K562 (cell line): ENCODE results near the gene C17orf78. TPM values are rescaled to one million over a fixed set of nuclear protein-coding genes. Genes with fewer than 3 reads are reported as not detected.
A peak's percentile ranks its signal among the peaks of the same experiment; 100 is the strongest.
"Not testable (repeated sequence)": the region's sequence is repeated elsewhere in the genome, so short reads cannot be mapped to it uniquely, and the experiment has no call there.

ENCODE experiments used
- ATAC-seq: fragments of 200-7000 bp; cut with Tn5 transposase; 3 replicates; pipeline ENCODE4 v1.9.1; 2020; ENCODE audit warnings: moderate library complexity
- BruUV-seq: library from RNA; stranded (reverse); fragments of 400-500 nt; replicated peaks from 2 replicates; lab custom pipeline; 2021; lab: Mats Ljungman, UMichigan
- CTCF ChIA-PET: fragments of 300-600 bp; formaldehyde crosslinking; extraction: SDS; loops from one replicate; lab custom pipeline; 2021; ENCODE audit warnings: low intra/inter-chr PET ratio; lab: Yijun Ruan, JAX
- POLR2A ChIA-PET: fragments of 300-600, 350-650 bp; sonication (Branson Sonifier 250); formaldehyde crosslinking; extraction: SDS; loops from one replicate; lab custom pipeline; 2021; ENCODE audit warnings: antibody characterized with exemption, inconsistent platforms; lab: Yijun Ruan, JAX
- DNase-seq, 4 experiments: peaks; one replicate each; pipeline versions ENCODE4 v3.0.0 to v3.0.0-alpha.2; 2011 to 2018; ENCODE audit warnings: low spot score in 3 of 4, mixed read lengths in 3 of 4; ENCODE audit errors: extremely low read depth in 1 of 4
- FAIRE-seq: peaks from 2 replicates; lab custom pipeline; 2011; peaks lifted over from hg19 to GRCh38; lab: Jason Lieb, UNC
- H2AFZ ChIP-seq: 2 replicates; pipeline ENCODE4 v1.6.0; 2011; ENCODE audit warnings: low read depth, low read length, control low read depth, inconsistent platforms
- H3K27ac ChIP-seq: fragments of 200-600 bp; 3 replicates; pipeline ENCODE4 v1.8.0; 2011; ENCODE audit warnings: low read depth, mild to moderate bottlenecking, control low read depth, inconsistent platforms, low read length, moderate library complexity, mixed read lengths; ENCODE audit errors: extremely low read depth
- H3K27me3 ChIP-seq, 2 experiments: fragments of 300-600 bp in 1 of 2; 2 replicates in 1 of 2; 3 replicates in 1 of 2; pipeline versions ENCODE4 v1.6.0 to v1.8.0; 2011; ENCODE audit warnings: inconsistent platforms in 2 of 2, low read length in 2 of 2, mild to moderate bottlenecking in 1 of 2, mixed read lengths in 1 of 2, moderate library complexity in 1 of 2; ENCODE audit not compliant: control insufficient read depth in 2 of 2, insufficient read depth in 2 of 2
- H3K36me3 ChIP-seq: fragments of 300-600 bp; 3 replicates; pipeline ENCODE4 v1.8.0; 2011; ENCODE audit warnings: mild to moderate bottlenecking, low read length, inconsistent platforms; ENCODE audit not compliant: control insufficient read depth, insufficient read depth
- H3K4me1 ChIP-seq, 2 experiments: fragments of 200-600 bp in 1 of 2; replicated peaks in 1 of 2; 2 replicates in 1 of 2; 3 replicates in 1 of 2; pipeline versions ENCODE4 v1.5.1 to v1.8.0; 2011; ENCODE audit warnings: inconsistent platforms in 2 of 2, low read length in 2 of 2, mild to moderate bottlenecking in 1 of 2, mixed read lengths in 1 of 2, moderate library complexity in 1 of 2; ENCODE audit not compliant: control insufficient read depth in 2 of 2, insufficient read depth in 2 of 2
- H3K4me2 ChIP-seq: 2 replicates; pipeline ENCODE4 v1.6.1; 2011; ENCODE audit warnings: low read length, control low read depth, inconsistent platforms, mixed read lengths; ENCODE audit not compliant: insufficient read depth
- H3K4me3 ChIP-seq: fragments of 200-600 bp; sonication (generic), shearing (Covaris generic); 2 replicates; pipeline ENCODE4 v1.5.1; 2016; ENCODE audit warnings: control low read depth, inconsistent platforms
- H3K79me2 ChIP-seq: fragments of 200-600 bp; 3 replicates; pipeline ENCODE4 v1.8.0; 2011; ENCODE audit warnings: low read length, inconsistent platforms; ENCODE audit not compliant: control insufficient read depth, insufficient read depth
- H3K9ac ChIP-seq, 2 experiments: 2 replicates each; pipeline versions ENCODE4 v1.6.0 to v1.6.1; 2011; ENCODE audit warnings: low read depth in 2 of 2, low read length in 2 of 2, control low read depth in 1 of 2, inconsistent platforms in 1 of 2, mild to moderate bottlenecking in 1 of 2, mixed read lengths in 1 of 2; ENCODE audit not compliant: insufficient read depth in 1 of 2
- H3K9me1 ChIP-seq: one replicate; pipeline ENCODE4 v1.6.0; 2011; ENCODE audit warnings: inconsistent platforms, mild to moderate bottlenecking, low read length, moderate library complexity; ENCODE audit not compliant: control insufficient read depth, insufficient read depth
- H3K9me3 ChIP-seq: replicated peaks from 2 replicates; pipeline ENCODE4 v1.5.1; 2011; ENCODE audit warnings: low read depth, low read length, inconsistent platforms; ENCODE audit not compliant: control insufficient read depth, insufficient read depth
- H4K20me1 ChIP-seq: replicated peaks from 2 replicates; pipeline ENCODE4 v1.6.1; 2011; ENCODE audit warnings: low read length, inconsistent platforms, mixed read lengths; ENCODE audit not compliant: control insufficient read depth, insufficient read depth
- CBX3 ChIP-seq, 2 experiments: IDR thresholded peaks; 1 replicate in 1 of 2; 2 replicates in 1 of 2; pipeline ENCODE4 v1.6.1; 2012; ENCODE audit warnings: inconsistent platforms in 2 of 2, low read length in 2 of 2, borderline replicate concordance in 1 of 2, control low read depth in 1 of 2
- CHD2 ChIP-seq: IDR thresholded peaks from 2 replicates; pipeline ENCODE4 v1.6.1; 2011; ENCODE audit warnings: low read depth, low read length
- EHMT2 ChIP-seq: fragments of 450-650 bp; IDR thresholded peaks from 2 replicates; pipeline ENCODE4 v1.6.1; 2018; ENCODE audit warnings: antibody characterized with exemption
- TRIM24 ChIP-seq, 2 experiments: fragments of 450-650 bp; IDR thresholded peaks; 2 replicates each; pipeline ENCODE4 v1.6.1; 2016
- TRIM28 ChIP-seq: fragments of 450-650 bp; IDR thresholded peaks from 2 replicates; pipeline ENCODE4 v1.6.1; 2017
- YY1 ChIP-seq, 3 experiments: IDR thresholded peaks; 2 replicates each; pipeline ENCODE4 v1.6.1; 2011; ENCODE audit warnings: low read length in 2 of 3, mild to moderate bottlenecking in 2 of 3, moderate library complexity in 2 of 3, borderline replicate concordance in 1 of 3, control low read depth in 1 of 3, low read depth in 1 of 3; ENCODE audit not compliant: insufficient read depth in 3 of 3, insufficient replicate concordance in 2 of 3, control insufficient read depth in 1 of 3, insufficient read length in 1 of 3; ENCODE audit errors: extremely low read depth in 1 of 3
- ZFP36 ChIP-seq: fragments of 150-350 bp; IDR thresholded peaks from 2 replicates; pipeline ENCODE4 v1.6.1; 2018; ENCODE audit warnings: low read length, low read depth; ENCODE audit not compliant: partially characterized antibody
- ZNF431 ChIP-seq: sonication (generic); formaldehyde crosslinking; IDR thresholded peaks from 2 replicates; pipeline ENCODE4 v1.8.0; 2022; ENCODE audit warnings: mild to moderate bottlenecking, missing genetic modification reagents
- WGBS: fragments of 100-300 bp; shearing (Covaris generic); methylation state at CpG from one replicate; pipeline ENCODE4 v1.1.6; 2016; ENCODE audit warnings: low coverage, mixed read lengths; ENCODE audit not compliant: insufficient coverage; ENCODE audit errors: missing lambda C conversion rate; 5-methylcytosine and 5-hydroxymethylcytosine counted together
- in situ Hi-C: fragments of 300-500 bp; cut with MboI; formaldehyde crosslinking; loops from 4 replicates; pipeline ENCODE4 v1.15.0; 2018; ENCODE audit warnings: inconsistent platforms, mixed read lengths
- intact Hi-C: fragments of 100-400 bp; cut with micrococcal nuclease; formaldehyde crosslinking; loops from 2 replicates; pipeline ENCODE4 v1.14.2; 2022
- polyA plus RNA-seq, 8 experiments: library from polyadenylated mRNA; depleted of rRNA in 4 of 8; stranded (reverse) in 5 of 8; unstranded in 3 of 8; fragments of >200 nt; fragmentation: Nextera tagmentation in 2 of 8; fragmentation: Illumina TruSeq in 1 of 8; extraction: Ambion mirVana in 2 of 8; extraction: Trizol in 1 of 8; gene quantifications; 2 replicates each; pipeline versions ENCODE4 v1.2.1 to v1.2.3, GENCODE V29; 2011 to 2014; ENCODE audit warnings: inconsistent platforms in 1 of 8, missing spikeins in 1 of 8
- total RNA-seq, 7 experiments: library from RNA; depleted of rRNA in 6 of 7; stranded (reverse); fragments of >200 nt in 6 of 7; fragmentation: Illumina TruSeq in 2 of 7; extraction: Trizol in 2 of 7; gene quantifications; 2 replicates each; pipeline versions ENCODE4 v1.2.1 to v1.2.3, GENCODE V29; 2011 to 2021; ENCODE audit warnings: low replicate concordance in 1 of 7
- TF ChIP-seq, protein P1 (sequence below): fragments of 450-650 bp; IDR thresholded peaks from 2 replicates; pipeline ENCODE4 v1.6.1; 2018; ENCODE audit warnings: mild to moderate bottlenecking, low read depth; ENCODE audit not compliant: partially characterized antibody
- TF ChIP-seq, protein P2 (sequence below): sonication (generic); formaldehyde crosslinking; IDR thresholded peaks from 2 replicates; pipeline ENCODE4 v1.8.1; 2023; ENCODE audit warnings: mild to moderate bottlenecking, missing genetic modification reagents
- TF ChIP-seq, protein P3 (sequence below): fragments of 450-650 bp; IDR thresholded peaks from 2 replicates; pipeline ENCODE4 v1.6.1; 2016; ENCODE audit warnings: mild to moderate bottlenecking

The C17orf78 gene
- total and polyA plus RNA-seq, 9 of the 15 experiments (the other 6 are each of a cell fraction or from before 2014, with no cell fraction given), result not detected

DNA sequence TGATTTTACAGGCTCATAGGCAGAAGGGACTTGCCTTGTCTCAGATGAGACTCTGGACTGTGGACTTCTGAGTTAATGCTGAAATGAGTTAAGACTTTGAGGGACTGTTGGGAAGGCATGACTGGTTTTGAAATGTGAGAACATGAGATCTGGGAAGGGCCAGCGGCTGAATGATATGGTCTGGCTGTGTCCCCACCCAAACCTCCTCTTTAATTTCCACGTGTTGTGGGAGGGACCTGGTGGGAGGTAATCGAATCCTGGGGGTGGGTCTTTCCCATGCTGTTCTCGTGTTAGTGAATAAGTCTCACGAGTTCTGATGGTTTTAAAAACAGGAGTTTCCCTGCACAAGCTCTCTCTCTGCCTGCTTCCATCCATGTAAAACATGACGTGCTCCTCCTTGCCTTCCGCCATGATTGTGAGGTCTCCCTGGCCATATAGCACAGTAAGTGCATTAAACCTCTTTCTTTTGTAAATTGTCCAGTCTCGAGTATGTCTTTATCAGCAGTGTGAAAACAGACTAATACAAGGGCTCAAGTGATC lies 28.9 kb upstream of the C17orf78 start:
- H3K4me1 ChIP-seq, H3K9ac ChIP-seq, H3K4me3 ChIP-seq, H3K4me2 ChIP-seq, intact Hi-C loops, CTCF ChIA-PET, POLR2A ChIA-PET, H3K27ac ChIP-seq, in situ Hi-C loops, ATAC-seq, H2AFZ ChIP-seq, H4K20me1 ChIP-seq, FAIRE-seq, H3K9me1 ChIP-seq, H3K27me3 ChIP-seq: not testable (repeated sequence)
- peaks cover 11% of the 10 kb centered on the region for H3K9me3 ChIP-seq
- 64% methylated on average over 8 of the region's 8 CpGs for WGBS
- peaks cover 66% of the 10 kb centered on the region for H3K36me3 ChIP-seq
- TF ChIP-seq, protein P1, sequence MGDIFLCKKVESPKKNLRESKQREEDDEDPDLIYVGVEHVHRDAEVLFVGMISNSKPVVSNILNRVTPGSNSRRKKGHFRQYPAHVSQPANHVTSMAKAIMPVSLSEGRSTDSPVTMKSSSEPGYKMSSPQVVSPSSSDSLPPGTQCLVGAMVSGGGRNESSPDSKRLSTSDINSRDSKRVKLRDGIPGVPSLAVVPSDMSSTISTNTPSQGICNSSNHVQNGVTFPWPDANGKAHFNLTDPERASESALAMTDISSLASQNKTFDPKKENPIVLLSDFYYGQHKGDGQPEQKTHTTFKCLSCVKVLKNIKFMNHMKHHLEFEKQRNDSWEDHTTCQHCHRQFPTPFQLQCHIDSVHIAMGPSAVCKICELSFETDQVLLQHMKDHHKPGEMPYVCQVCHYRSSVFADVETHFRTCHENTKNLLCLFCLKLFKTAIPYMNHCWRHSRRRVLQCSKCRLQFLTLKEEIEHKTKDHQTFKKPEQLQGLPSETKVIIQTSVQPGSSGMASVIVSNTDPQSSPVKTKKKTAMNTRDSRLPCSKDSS, result peak; percentile 88
- TF ChIP-seq CBX3 (IDR thresholded peaks at IDR 0.05; ENCODE audit: borderline replicate concordance in 1 of 2, low read length in 2 of 2) (peak in 1 of 2 experiments; percentile 84; a peak in 1 of 3 replicates), YY1 (IDR thresholded peaks at IDR 0.05; ENCODE audit: borderline replicate concordance in 1 of 3, control insufficient read depth in 1 of 3, extremely low read depth in 1 of 3, insufficient read depth in 3 of 3, insufficient read length in 1 of 3, insufficient replicate concordance in 2 of 3, low read depth in 1 of 3, low read length in 2 of 3) (peak in 1 of 3 experiments; percentile 35), EHMT2 (peak; percentile 18; the same call in 1 of the 2 replicates), TRIM28 (peak; percentile 83), TRIM24 (IDR thresholded peaks at IDR 0.05) (peak; percentile 47 to 57; a peak in 3 of 4 replicates), ZFP36 (peak; percentile 42), ZNF431 (peak; percentile 97), CHD2 (peak; percentile 39; the same call in 1 of the 2 replicates)
- TF ChIP-seq, protein P2, sequence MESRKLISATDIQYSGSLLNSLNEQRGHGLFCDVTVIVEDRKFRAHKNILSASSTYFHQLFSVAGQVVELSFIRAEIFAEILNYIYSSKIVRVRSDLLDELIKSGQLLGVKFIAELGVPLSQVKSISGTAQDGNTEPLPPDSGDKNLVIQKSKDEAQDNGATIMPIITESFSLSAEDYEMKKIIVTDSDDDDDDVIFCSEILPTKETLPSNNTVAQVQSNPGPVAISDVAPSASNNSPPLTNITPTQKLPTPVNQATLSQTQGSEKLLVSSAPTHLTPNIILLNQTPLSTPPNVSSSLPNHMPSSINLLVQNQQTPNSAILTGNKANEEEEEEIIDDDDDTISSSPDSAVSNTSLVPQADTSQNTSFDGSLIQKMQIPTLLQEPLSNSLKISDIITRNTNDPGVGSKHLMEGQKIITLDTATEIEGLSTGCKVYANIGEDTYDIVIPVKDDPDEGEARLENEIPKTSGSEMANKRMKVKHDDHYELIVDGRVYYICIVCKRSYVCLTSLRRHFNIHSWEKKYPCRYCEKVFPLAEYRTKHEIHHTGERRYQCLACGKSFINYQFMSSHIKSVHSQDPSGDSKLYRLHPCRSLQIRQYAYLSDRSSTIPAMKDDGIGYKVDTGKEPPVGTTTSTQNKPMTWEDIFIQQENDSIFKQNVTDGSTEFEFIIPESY (CRISPR knock-in tag), result 0 out of 2 replicates have a peak, but pooled peaks have one; percentile 34
- TF ChIP-seq, protein P3, sequence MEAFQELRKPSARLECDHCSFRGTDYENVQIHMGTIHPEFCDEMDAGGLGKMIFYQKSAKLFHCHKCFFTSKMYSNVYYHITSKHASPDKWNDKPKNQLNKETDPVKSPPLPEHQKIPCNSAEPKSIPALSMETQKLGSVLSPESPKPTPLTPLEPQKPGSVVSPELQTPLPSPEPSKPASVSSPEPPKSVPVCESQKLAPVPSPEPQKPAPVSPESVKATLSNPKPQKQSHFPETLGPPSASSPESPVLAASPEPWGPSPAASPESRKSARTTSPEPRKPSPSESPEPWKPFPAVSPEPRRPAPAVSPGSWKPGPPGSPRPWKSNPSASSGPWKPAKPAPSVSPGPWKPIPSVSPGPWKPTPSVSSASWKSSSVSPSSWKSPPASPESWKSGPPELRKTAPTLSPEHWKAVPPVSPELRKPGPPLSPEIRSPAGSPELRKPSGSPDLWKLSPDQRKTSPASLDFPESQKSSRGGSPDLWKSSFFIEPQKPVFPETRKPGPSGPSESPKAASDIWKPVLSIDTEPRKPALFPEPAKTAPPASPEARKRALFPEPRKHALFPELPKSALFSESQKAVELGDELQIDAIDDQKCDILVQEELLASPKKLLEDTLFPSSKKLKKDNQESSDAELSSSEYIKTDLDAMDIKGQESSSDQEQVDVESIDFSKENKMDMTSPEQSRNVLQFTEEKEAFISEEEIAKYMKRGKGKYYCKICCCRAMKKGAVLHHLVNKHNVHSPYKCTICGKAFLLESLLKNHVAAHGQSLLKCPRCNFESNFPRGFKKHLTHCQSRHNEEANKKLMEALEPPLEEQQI, result peak; percentile 64; the same call in 1 of the 2 replicates
- peak in 1 of 4 experiments; percentile 30 for DNase-seq
- peaks cover 97% of the 10 kb centered on the region for H3K79me2 ChIP-seq
- BruUV-seq, result TSS peak; percentile 29
